ENCODE measurements around the gene JAK2.

- TF ChIP-seq, protein P1, sequence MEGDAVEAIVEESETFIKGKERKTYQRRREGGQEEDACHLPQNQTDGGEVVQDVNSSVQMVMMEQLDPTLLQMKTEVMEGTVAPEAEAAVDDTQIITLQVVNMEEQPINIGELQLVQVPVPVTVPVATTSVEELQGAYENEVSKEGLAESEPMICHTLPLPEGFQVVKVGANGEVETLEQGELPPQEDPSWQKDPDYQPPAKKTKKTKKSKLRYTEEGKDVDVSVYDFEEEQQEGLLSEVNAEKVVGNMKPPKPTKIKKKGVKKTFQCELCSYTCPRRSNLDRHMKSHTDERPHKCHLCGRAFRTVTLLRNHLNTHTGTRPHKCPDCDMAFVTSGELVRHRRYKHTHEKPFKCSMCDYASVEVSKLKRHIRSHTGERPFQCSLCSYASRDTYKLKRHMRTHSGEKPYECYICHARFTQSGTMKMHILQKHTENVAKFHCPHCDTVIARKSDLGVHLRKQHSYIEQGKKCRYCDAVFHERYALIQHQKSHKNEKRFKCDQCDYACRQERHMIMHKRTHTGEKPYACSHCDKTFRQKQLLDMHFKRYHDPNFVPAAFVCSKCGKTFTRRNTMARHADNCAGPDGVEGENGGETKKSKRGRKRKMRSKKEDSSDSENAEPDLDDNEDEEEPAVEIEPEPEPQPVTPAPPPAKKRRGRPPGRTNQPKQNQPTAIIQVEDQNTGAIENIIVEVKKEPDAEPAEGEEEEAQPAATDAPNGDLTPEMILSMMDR (IDR thresholded peaks at IDR 0.05; ENCODE audit: insufficient read depth, low read length, poor library complexity, severe bottlenecking): no peak
- no peak for TF ChIP-seq EZH2phosphoT487 (conservative IDR thresholded peaks at IDR 0.05; ENCODE audit: low read length)
These were observed 129.1 kb downstream of the JAK2 start for GRCh38 chr9:5113994-5114748.
